ENCODE data around the gene CCDC122. TPM values are rescaled to one million over a fixed set of nuclear protein-coding genes. Genes with fewer than 3 reads are reported as not detected.

CCDC122 gene
- 2.9 and 4.0 TPM in 2 replicates for total RNA-seq

DNA sequence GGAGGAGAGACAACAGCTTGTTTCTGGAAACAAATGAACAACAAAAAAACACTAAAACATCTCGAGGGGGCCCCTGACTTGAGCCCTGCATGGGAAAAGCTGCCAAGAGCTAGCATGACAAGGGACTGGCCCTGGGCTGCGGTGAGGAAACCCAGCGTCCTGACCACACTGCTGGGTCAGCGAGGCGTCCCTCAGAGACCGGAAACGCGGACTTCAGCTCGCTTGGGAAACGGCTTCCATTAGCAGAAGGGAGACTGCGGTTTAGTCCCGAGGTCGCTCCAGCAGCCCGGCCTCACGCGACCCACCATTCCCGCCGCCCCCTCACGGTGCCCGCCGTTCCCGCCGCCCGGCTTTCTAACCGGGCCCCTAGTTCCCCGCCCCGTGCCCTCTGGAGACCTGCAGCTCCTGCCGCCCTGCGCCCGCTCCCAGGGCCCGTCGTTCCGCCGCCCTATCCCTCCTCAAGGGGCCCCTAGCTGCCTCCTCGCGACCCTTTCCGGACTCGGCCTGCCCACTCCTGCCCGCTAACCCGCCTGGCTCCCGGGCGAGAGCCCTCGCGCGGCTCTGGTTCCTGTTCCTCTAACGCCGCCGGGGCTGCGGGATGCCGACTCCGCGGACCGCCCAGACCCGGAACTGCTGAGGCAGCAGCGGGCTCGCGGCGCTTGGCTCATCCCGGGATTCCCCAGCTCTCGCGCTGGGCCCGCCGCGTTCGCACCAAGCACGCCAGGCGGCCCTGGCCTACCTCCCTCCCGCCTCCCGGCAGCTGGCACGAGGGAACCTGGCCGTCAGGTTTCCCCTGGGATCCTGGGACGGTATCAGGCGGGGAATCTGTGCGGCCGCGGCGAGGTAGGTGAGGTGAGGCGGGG lies at the start of gene CCDC122:
Gene CCDC122, minus strand, starts transcription at position 849 of the 863 bp plus-strand sequence. CDS start 10,364 bp downstream, outside the sequence.

DNA sequence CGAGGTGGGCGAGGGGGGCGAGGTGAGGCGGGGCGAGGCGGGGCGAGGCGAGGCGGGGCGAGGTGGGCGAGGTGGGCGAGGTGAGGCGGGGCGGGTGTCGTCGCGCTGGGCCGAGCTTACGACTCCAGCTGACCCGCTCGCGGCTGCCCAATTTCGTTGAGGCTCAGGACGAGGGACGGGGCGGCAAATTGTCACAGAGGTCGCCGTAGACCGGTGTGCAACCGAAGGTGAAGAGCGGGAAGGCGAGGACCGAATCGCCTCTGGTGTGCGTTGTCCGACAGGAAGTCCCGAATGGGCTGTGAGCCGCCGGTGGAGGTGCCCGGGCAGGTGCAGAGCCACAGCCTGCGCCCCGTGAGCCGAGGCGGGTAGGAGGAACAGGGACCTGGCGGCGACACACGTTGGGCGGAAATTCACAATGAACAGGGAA lies 228 bp upstream of the CCDC122 start, which contains the start of gene LACC1:
Gene LACC1, plus strand, starts transcription at position 150 of the 427 bp plus-strand sequence. CDS start 1,082 bp downstream, outside the sequence.

DNA sequence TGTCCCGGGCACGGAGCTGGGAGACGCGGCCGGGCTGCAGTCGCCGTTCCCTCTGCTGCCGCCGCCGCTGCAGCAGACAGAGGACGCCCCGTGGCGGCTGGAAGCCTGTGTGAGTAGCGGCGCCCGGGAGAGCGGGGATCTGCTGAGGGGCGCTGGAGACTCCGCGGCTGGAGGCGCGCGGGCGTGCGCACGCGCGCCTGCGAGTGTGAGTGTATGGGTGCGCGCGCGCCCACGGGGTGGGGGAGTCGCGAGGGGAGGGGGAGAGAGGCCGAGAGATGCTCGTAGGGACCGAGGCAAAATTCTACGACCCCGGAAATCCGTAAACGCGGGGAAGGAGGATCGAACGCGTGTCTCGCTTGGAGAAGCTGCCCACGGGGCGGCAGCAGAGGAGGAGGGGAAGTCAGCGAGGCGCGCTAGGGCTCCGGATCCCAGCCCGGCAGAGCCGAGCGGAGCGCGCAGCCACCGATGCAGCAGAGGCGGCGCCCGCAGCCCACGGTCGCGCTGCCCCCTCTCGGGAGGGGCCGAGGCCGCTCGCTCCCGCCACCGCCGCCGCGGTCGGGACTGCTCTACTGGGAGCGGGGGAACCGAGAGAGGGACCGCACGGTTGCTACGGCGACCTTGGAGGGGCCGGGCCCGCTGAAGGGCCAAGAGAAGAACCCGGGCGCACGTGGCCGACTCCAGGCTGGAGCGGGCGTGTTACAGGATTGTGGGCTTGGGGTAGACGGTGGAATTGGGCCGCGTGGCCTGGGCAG lies 92.6 kb downstream of the CCDC122 start, which contains the start of gene ENOX1:
Gene ENOX1, minus strand, starts transcription at position 207 of the 752 bp plus-strand sequence.

Other genes starting within 250 kb of the CCDC122 start
- 0.65 and 8.5 TPM in 2 replicates for gene ENOX1, start 92.8 kb downstream of the CCDC122 start, total RNA-seq
- gene LACC1, start 164 bp upstream of the CCDC122 start, total RNA-seq = 7.6 and 7.8 TPM in 2 replicates